ENCODE results near the gene LMO7.
A peak's percentile ranks its signal among the peaks of the same experiment; 100 is the strongest.

Gene LMO7

GRCh38 chr13:75811361-75811760 is 175.2 kb downstream of the LMO7 start:
- DNase-seq = no peak

- no peak for DNase-seq
These were observed 175.7 kb downstream of the LMO7 start for GRCh38 chr13:75811841-75812240.

GRCh38 chr13:75812751-75813181 is 176.6 kb downstream of the LMO7 start:
- DNase-seq = no peak

GRCh38 chr13:75813323-75813722 is 177.2 kb downstream of the LMO7 start:
- no peak for DNase-seq

GRCh38 chr13:75818179-75818967 is 182.2 kb downstream of the LMO7 start:
- DNase-seq = no peak

GRCh38 chr13:75818968-75819225 is 182.8 kb downstream of the LMO7 start:
- DNase-seq = no peak

GRCh38 chr13:75825161-75825560 is 189.0 kb downstream of the LMO7 start:
- DNase-seq = no peak

- DNase-seq = no peak
These were observed 189.5 kb downstream of the LMO7 start for GRCh38 chr13:75825594-75825993.

- DNase-seq = no peak
These were observed 190.3 kb downstream of the LMO7 start for GRCh38 chr13:75826391-75826790.

- no peak for DNase-seq
These were observed 193.7 kb downstream of the LMO7 start for GRCh38 chr13:75829830-75830229.

GRCh38 chr13:75830842-75831241 is 194.7 kb downstream of the LMO7 start:
- no peak for DNase-seq

GRCh38 chr13:75831389-75831788 is 195.3 kb downstream of the LMO7 start:
- no peak for DNase-seq

- DNase-seq = no peak
These were observed 196.7 kb downstream of the LMO7 start for GRCh38 chr13:75832812-75833211.

- no peak for DNase-seq
These were observed 200.3 kb downstream of the LMO7 start for GRCh38 chr13:75836441-75836840.

GRCh38 chr13:75838366-75839005 is 202.4 kb downstream of the LMO7 start:
- peak; percentile 25 for DNase-seq

GRCh38 chr13:75839406-75839805 is 203.3 kb downstream of the LMO7 start:
- DNase-seq = peak; percentile 46

GRCh38 chr13:75841905-75842304 is 205.8 kb downstream of the LMO7 start:
- DNase-seq = no peak

- DNase-seq = no peak
These were observed 206.9 kb downstream of the LMO7 start for GRCh38 chr13:75843074-75843473.

GRCh38 chr13:75843991-75844390 is 207.9 kb downstream of the LMO7 start:
- no peak for DNase-seq

GRCh38 chr13:75847588-75847987 is 211.5 kb downstream of the LMO7 start:
- DNase-seq = no peak

- DNase-seq = no peak
These were observed 214.8 kb downstream of the LMO7 start for GRCh38 chr13:75850916-75851315.

- no peak for DNase-seq
These were observed 219.1 kb downstream of the LMO7 start for GRCh38 chr13:75855216-75855615.

- DNase-seq = no peak
These were observed 219.7 kb downstream of the LMO7 start for GRCh38 chr13:75855847-75856246.

GRCh38 chr13:75857291-75857690 is 221.2 kb downstream of the LMO7 start:
- DNase-seq = no peak

GRCh38 chr13:75860935-75861334 is 224.8 kb downstream of the LMO7 start:
- DNase-seq = no peak
